HEK293 (cell line): Measurements from ENCODE around the gene NOXO1.

ENCODE experiments used
- GLIS2 ChIP-seq: fragments of 450-650 bp; formaldehyde crosslinking; IDR thresholded peaks from 2 replicates; pipeline ENCODE4 v1.5.1; 2016; ENCODE audit warnings: missing biosample characterization, missing genetic modification characterization
- HOXA7 ChIP-seq: sonication (generic); formaldehyde crosslinking; IDR thresholded peaks from 2 replicates; pipeline ENCODE4 v1.8.1; 2022; ENCODE audit warnings: missing genetic modification reagents, borderline replicate concordance
- MYNN ChIP-seq: fragments of 450-650 bp; formaldehyde crosslinking; IDR thresholded peaks from 2 replicates; pipeline ENCODE4 v1.5.1; 2016; ENCODE audit warnings: missing biosample characterization, missing genetic modification characterization, borderline replicate concordance
- OSR2 ChIP-seq: fragments of 450-650 bp; formaldehyde crosslinking; IDR thresholded peaks from 2 replicates; pipeline ENCODE4 v1.5.1; 2016; ENCODE audit warnings: missing biosample characterization, missing genetic modification characterization
- SALL2 ChIP-seq: fragments of 450-650 bp; formaldehyde crosslinking; IDR thresholded peaks from 2 replicates; pipeline ENCODE4 v1.5.0; 2017; ENCODE audit warnings: missing biosample characterization, mild to moderate bottlenecking, missing genetic modification characterization, borderline replicate concordance
- ZBTB26 ChIP-seq: fragments of 450-650 bp; formaldehyde crosslinking; optimal IDR thresholded peaks from 2 replicates; pipeline ENCODE3; 2016; ENCODE audit warnings: missing biosample characterization, mild to moderate bottlenecking, missing genetic modification characterization
- ZNF169 ChIP-seq: fragments of 450-650 bp; formaldehyde crosslinking; IDR thresholded peaks from 2 replicates; pipeline ENCODE4 v1.5.1; 2016; ENCODE audit warnings: missing biosample characterization, missing genetic modification characterization
- ZNF19 ChIP-seq: fragments of 450-650 bp; formaldehyde crosslinking; IDR thresholded peaks from 2 replicates; pipeline ENCODE4; 2016; ENCODE audit warnings: missing biosample characterization, missing genetic modification characterization, low read depth
- ZNF426 ChIP-seq: fragments of 450-650 bp; formaldehyde crosslinking; IDR thresholded peaks from 2 replicates; pipeline ENCODE4 v1.5.1; 2017; ENCODE audit warnings: missing biosample characterization, missing genetic modification characterization, mild to moderate bottlenecking, inconsistent platforms, moderate library complexity
- ZNF433 ChIP-seq: fragments of 450-650 bp; formaldehyde crosslinking; IDR thresholded peaks from 2 replicates; pipeline ENCODE4 v1.5.1; 2016; ENCODE audit warnings: missing biosample characterization, missing genetic modification characterization, low read depth
- ZNF529 ChIP-seq: fragments of 450-650 bp; formaldehyde crosslinking; IDR thresholded peaks from 2 replicates; pipeline ENCODE4 v1.5.1; 2017; ENCODE audit warnings: missing genetic modification characterization, missing biosample characterization; ENCODE audit not compliant: insufficient replicate concordance
- ZNF558 ChIP-seq: fragments of 450-650 bp; formaldehyde crosslinking; IDR thresholded peaks from 2 replicates; pipeline ENCODE4 v1.5.1; 2016; ENCODE audit warnings: missing biosample characterization, missing genetic modification characterization
- ZNF600 ChIP-seq: fragments of 450-650 bp; formaldehyde crosslinking; IDR thresholded peaks from 2 replicates; pipeline ENCODE4 v1.5.1; 2016; ENCODE audit warnings: missing biosample characterization, missing genetic modification characterization
- ZNF626 ChIP-seq: fragments of 450-650 bp; sonication (Bioruptor Pico); formaldehyde crosslinking; IDR thresholded peaks from 2 replicates; pipeline ENCODE4 v1.5.1; 2018; ENCODE audit warnings: missing biosample characterization, missing genetic modification characterization, inconsistent platforms
- ZNF639 ChIP-seq: fragments of 450-650 bp; formaldehyde crosslinking; IDR thresholded peaks from 2 replicates; pipeline ENCODE4 v1.5.1; 2016; ENCODE audit warnings: missing biosample characterization, missing genetic modification characterization
- ZNF664 ChIP-seq: fragments of 450-650 bp; formaldehyde crosslinking; IDR thresholded peaks from 2 replicates; pipeline ENCODE4 v1.5.1; 2016; ENCODE audit warnings: missing biosample characterization, missing genetic modification characterization
- ZNF785 ChIP-seq: fragments of 450-650 bp; formaldehyde crosslinking; IDR thresholded peaks from 2 replicates; pipeline ENCODE4 v1.5.1; 2016; ENCODE audit warnings: missing biosample characterization, missing genetic modification characterization
- TF ChIP-seq, protein P1 (sequence below): fragments of 450-650 bp; IDR thresholded peaks from 2 replicates; pipeline ENCODE4 v1.5.1; 2018; ENCODE audit warnings: missing biosample characterization, missing genetic modification characterization
- TF ChIP-seq, protein P2 (sequence below): fragments of 450-650 bp; formaldehyde crosslinking; IDR thresholded peaks from 2 replicates; pipeline ENCODE4 v1.5.1; 2016; ENCODE audit warnings: missing biosample characterization, missing genetic modification characterization
- TF ChIP-seq, protein P3 (sequence below): fragments of 450-650 bp; formaldehyde crosslinking; IDR thresholded peaks from 2 replicates; pipeline ENCODE4 v1.5.1; 2016; ENCODE audit warnings: missing biosample characterization, missing genetic modification characterization
- TF ChIP-seq, protein P4 (sequence below): fragments of 450-650 bp; formaldehyde crosslinking; IDR thresholded peaks from 2 replicates; pipeline ENCODE4 v1.5.1; 2016; ENCODE audit warnings: missing biosample characterization, missing genetic modification characterization
- TF ChIP-seq, protein P5 (sequence below): fragments of 450-650 bp; formaldehyde crosslinking; IDR thresholded peaks from 2 replicates; pipeline ENCODE4 v1.5.1; 2016; ENCODE audit warnings: missing biosample characterization, missing genetic modification characterization, low read depth
- TF ChIP-seq, protein P6 (sequence below): fragments of 450-650 bp; formaldehyde crosslinking; IDR thresholded peaks from 2 replicates; pipeline ENCODE4 v1.5.1; 2016; ENCODE audit warnings: missing biosample characterization, missing genetic modification characterization

NOXO1 gene

DNA sequence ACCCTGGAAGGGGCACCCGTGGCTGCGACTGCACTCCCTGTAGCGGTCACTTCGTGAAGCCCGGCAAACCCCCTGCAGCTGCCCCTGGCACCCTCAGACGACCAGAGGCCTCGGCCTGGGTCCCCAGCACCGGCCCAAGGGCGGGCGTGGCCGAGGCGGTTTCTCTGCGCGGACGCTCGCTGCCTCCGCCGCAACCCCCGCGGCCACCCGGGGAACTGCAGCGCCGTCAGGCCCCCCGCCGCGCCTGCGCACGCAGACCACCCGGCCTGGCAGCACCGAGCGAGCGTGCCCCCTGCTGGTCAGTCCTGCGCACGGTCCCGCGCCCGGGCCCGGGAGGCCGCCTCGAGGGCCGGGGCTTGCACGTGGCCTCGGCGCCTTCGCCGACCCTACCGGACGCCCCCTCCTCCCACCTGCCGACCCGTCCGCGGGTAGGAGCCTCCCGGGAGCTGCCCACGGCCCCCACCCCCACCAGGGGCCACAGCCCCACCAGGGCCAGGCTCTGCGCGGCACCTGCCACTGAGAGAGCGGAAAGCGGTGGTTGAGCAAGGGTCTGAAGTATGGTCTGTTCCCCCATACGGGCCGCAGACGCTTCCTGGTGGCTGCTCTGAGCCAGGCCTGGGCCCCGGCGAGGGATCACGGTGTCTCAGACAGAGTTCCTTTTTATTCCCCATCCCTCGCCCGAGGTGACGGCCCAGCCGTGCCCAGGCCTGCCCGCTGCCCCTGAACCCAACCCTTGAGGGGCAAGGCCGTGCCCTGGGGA, 51.5 kb downstream of the NOXO1 start (continued):
- TF ChIP-seq, protein P1, sequence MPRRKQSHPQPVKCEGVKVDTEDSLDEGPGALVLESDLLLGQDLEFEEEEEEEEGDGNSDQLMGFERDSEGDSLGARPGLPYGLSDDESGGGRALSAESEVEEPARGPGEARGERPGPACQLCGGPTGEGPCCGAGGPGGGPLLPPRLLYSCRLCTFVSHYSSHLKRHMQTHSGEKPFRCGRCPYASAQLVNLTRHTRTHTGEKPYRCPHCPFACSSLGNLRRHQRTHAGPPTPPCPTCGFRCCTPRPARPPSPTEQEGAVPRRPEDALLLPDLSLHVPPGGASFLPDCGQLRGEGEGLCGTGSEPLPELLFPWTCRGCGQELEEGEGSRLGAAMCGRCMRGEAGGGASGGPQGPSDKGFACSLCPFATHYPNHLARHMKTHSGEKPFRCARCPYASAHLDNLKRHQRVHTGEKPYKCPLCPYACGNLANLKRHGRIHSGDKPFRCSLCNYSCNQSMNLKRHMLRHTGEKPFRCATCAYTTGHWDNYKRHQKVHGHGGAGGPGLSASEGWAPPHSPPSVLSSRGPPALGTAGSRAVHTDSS (tag by site-specific recombination), result no peak
- TF ChIP-seq OSR2 (no peak), ZNF558 (tag by site-specific recombination) (no peak), SALL2 (no peak), ZNF19 (no peak), ZNF433 (tag by site-specific recombination) (no peak), ZNF426 (no peak), ZNF626 (no peak), ZBTB26 (peak; percentile 56), MYNN (tag by site-specific recombination) (no peak), ZNF785 (no peak), ZNF664 (tag by site-specific recombination) (no peak), ZNF639 (tag by site-specific recombination) (no peak), ZNF529 (no peak), GLIS2 (no peak; the same call in 1 of the 2 replicates), ZNF600 (tag by site-specific recombination) (no peak), ZNF169 (tag by site-specific recombination) (no peak), HOXA7 (no peak)
- TF ChIP-seq, protein P2, sequence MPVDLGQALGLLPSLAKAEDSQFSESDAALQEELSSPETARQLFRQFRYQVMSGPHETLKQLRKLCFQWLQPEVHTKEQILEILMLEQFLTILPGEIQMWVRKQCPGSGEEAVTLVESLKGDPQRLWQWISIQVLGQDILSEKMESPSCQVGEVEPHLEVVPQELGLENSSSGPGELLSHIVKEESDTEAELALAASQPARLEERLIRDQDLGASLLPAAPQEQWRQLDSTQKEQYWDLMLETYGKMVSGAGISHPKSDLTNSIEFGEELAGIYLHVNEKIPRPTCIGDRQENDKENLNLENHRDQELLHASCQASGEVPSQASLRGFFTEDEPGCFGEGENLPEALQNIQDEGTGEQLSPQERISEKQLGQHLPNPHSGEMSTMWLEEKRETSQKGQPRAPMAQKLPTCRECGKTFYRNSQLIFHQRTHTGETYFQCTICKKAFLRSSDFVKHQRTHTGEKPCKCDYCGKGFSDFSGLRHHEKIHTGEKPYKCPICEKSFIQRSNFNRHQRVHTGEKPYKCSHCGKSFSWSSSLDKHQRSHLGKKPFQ (tag by site-specific recombination), result no peak
- TF ChIP-seq, protein P3, sequence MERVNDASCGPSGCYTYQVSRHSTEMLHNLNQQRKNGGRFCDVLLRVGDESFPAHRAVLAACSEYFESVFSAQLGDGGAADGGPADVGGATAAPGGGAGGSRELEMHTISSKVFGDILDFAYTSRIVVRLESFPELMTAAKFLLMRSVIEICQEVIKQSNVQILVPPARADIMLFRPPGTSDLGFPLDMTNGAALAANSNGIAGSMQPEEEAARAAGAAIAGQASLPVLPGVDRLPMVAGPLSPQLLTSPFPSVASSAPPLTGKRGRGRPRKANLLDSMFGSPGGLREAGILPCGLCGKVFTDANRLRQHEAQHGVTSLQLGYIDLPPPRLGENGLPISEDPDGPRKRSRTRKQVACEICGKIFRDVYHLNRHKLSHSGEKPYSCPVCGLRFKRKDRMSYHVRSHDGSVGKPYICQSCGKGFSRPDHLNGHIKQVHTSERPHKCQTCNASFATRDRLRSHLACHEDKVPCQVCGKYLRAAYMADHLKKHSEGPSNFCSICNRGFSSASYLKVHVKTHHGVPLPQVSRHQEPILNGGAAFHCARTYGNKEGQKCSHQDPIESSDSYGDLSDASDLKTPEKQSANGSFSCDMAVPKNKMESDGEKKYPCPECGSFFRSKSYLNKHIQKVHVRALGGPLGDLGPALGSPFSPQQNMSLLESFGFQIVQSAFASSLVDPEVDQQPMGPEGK (tag by site-specific recombination), result peak; percentile 60; the same call in 1 of the 2 replicates
- TF ChIP-seq, protein P4, sequence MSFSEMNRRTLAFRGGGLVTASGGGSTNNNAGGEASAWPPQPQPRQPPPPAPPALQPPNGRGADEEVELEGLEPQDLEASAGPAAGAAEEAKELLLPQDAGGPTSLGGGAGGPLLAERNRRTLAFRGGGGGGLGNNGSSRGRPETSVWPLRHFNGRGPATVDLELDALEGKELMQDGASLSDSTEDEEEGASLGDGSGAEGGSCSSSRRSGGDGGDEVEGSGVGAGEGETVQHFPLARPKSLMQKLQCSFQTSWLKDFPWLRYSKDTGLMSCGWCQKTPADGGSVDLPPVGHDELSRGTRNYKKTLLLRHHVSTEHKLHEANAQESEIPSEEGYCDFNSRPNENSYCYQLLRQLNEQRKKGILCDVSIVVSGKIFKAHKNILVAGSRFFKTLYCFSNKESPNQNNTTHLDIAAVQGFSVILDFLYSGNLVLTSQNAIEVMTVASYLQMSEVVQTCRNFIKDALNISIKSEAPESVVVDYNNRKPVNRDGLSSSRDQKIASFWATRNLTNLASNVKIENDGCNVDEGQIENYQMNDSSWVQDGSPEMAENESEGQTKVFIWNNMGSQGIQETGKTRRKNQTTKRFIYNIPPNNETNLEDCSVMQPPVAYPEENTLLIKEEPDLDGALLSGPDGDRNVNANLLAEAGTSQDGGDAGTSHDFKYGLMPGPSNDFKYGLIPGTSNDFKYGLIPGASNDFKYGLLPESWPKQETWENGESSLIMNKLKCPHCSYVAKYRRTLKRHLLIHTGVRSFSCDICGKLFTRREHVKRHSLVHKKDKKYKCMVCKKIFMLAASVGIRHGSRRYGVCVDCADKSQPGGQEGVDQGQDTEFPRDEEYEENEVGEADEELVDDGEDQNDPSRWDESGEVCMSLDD (tag by site-specific recombination), result no peak
- TF ChIP-seq, protein P5, sequence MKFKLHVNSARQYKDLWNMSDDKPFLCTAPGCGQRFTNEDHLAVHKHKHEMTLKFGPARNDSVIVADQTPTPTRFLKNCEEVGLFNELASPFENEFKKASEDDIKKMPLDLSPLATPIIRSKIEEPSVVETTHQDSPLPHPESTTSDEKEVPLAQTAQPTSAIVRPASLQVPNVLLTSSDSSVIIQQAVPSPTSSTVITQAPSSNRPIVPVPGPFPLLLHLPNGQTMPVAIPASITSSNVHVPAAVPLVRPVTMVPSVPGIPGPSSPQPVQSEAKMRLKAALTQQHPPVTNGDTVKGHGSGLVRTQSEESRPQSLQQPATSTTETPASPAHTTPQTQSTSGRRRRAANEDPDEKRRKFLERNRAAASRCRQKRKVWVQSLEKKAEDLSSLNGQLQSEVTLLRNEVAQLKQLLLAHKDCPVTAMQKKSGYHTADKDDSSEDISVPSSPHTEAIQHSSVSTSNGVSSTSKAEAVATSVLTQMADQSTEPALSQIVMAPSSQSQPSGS (tag by site-specific recombination), result no peak
- TF ChIP-seq, protein P6, sequence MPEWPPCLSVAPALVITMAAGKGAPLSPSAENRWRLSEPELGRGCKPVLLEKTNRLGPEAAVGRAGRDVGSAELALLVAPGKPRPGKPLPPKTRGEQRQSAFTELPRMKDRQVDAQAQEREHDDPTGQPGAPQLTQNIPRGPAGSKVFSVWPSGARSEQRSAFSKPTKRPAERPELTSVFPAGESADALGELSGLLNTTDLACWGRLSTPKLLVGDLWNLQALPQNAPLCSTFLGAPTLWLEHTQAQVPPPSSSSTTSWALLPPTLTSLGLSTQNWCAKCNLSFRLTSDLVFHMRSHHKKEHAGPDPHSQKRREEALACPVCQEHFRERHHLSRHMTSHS (tag by site-specific recombination), result no peak
